ENCODE data around the gene AP3D1. TPM values are rescaled to one million over a fixed set of nuclear protein-coding genes. Genes with fewer than 3 reads are reported as not detected.

Gene AP3D1
- total and polyA plus RNA-seq, 9 of the 15 experiments (the other 6 are each of a cell fraction or from before 2014, with no cell fraction given) = 1.2 to 86.1 (median 35.9) TPM

GRCh38 chr19:2060884-2061494 lies 90.4 kb downstream of the AP3D1 start (continued):
- TF ChIP-seq CHD2 (IDR thresholded peaks at IDR 0.05; ENCODE audit: low read depth, low read length) (no peak), ZNF764 (CRISPR knock-in tag; IDR thresholded peaks at IDR 0.05; ENCODE audit: low read depth) (no peak), SMAD1 (IDR thresholded peaks at IDR 0.05; ENCODE audit: low read depth, low read length, partially characterized antibody) (peak; percentile 22), MEIS2 (IDR thresholded peaks at IDR 0.05; ENCODE audit: partially characterized antibody) (peak; percentile 86), KDM1A (IDR thresholded peaks at IDR 0.05) (no peak), CBFB (CRISPR knock-in tag; IDR thresholded peaks at IDR 0.05) (no peak), ZNF76 (CRISPR knock-in tag; IDR thresholded peaks at IDR 0.05; ENCODE audit: borderline replicate concordance) (no peak), ZNF586 (CRISPR knock-in tag; conservative IDR thresholded peaks at IDR 0.05) (no peak), ZSCAN29 (IDR thresholded peaks at IDR 0.05) (no peak), SNIP1 (IDR thresholded peaks at IDR 0.05; ENCODE audit: low read depth) (no peak), ZNF143 (CRISPR knock-in tag; IDR thresholded peaks at IDR 0.05) (no peak), NEUROD1 (IDR thresholded peaks at IDR 0.05; ENCODE audit: borderline replicate concordance, low read depth, low read length, partially characterized antibody) (no peak), FOXK1 (CRISPR knock-in tag; IDR thresholded peaks at IDR 0.05; ENCODE audit: borderline replicate concordance) (no peak), ARHGAP35 (IDR thresholded peaks at IDR 0.05; ENCODE audit: partially characterized antibody) (no peak), LARP7 (IDR thresholded peaks at IDR 0.05) (no peak), MCM2 (IDR thresholded peaks at IDR 0.05; ENCODE audit: low read depth) (no peak), ILK (tag; IDR thresholded peaks at IDR 0.05; ENCODE audit: borderline replicate concordance, low read depth) (no peak), ZNF551 (CRISPR knock-in tag; IDR thresholded peaks at IDR 0.05) (no peak), NCOA6 (IDR thresholded peaks at IDR 0.05) (no peak), SMARCC2 (IDR thresholded peaks at IDR 0.05; ENCODE audit: low read depth) (no peak), CEBPZ (IDR thresholded peaks at IDR 0.05; ENCODE audit: borderline replicate concordance, low read depth, low read length) (no peak), ZNF57 (CRISPR knock-in tag; IDR thresholded peaks at IDR 0.05) (no peak), XRCC5 (IDR thresholded peaks at IDR 0.05; ENCODE audit: low read depth, low read length) (no peak), ZNF212 (CRISPR knock-in tag; IDR thresholded peaks at IDR 0.05) (peak; percentile 81; the same call in 1 of the 2 replicates), MITF (IDR thresholded peaks at IDR 0.05) (no peak)
